Osteocyte (in vitro differentiated cells): Measurements from ENCODE around the gene SLC38A9. TPM values are rescaled to one million over a fixed set of nuclear protein-coding genes. Genes with fewer than 3 reads are reported as not detected.

Experiments used
- DNase-seq: peaks from one replicate; pipeline ENCODE4 v3.0.0; 2021; ENCODE audit warnings: mixed read lengths; ENCODE audit not compliant: unreplicated experiment; ENCODE audit errors: extremely low spot score
- H3K27ac Mint-ChIP-seq: one replicate; pipeline ENCODE4 v1.8.0; 2021; ENCODE audit warnings: mild to moderate bottlenecking, mixed read lengths; ENCODE audit not compliant: unreplicated experiment
- H3K27me3 Mint-ChIP-seq: one replicate; pipeline ENCODE4 v1.8.0; 2021; ENCODE audit warnings: mixed read lengths; ENCODE audit not compliant: unreplicated experiment
- H3K36me3 Mint-ChIP-seq: one replicate; pipeline ENCODE4 v1.8.0; 2021; ENCODE audit warnings: mixed read lengths; ENCODE audit not compliant: unreplicated experiment
- H3K4me1 Mint-ChIP-seq: one replicate; pipeline ENCODE4 v1.8.0; 2021; ENCODE audit warnings: mixed read lengths; ENCODE audit not compliant: unreplicated experiment
- H3K4me3 Mint-ChIP-seq: one replicate; pipeline ENCODE4 v1.8.0; 2021; ENCODE audit warnings: mild to moderate bottlenecking, moderate library complexity, mixed read lengths; ENCODE audit not compliant: unreplicated experiment
- H3K9me3 Mint-ChIP-seq: one replicate; pipeline ENCODE4 v1.8.0; 2021; ENCODE audit warnings: mixed read lengths; ENCODE audit not compliant: unreplicated experiment
- CTCF ChIP-seq: fragments of 200-600 bp; sonication (generic); IDR thresholded peaks from 2 replicates; pipeline ENCODE4 v1.5.0; 2021; ENCODE audit warnings: antibody characterized with exemption, mild to moderate bottlenecking, moderate library complexity
- total RNA-seq: library from RNA; stranded (reverse); gene quantifications from 2 replicates; pipeline ENCODE4 v1.2.1, GENCODE V29; 2021

The SLC38A9 gene
- total RNA-seq, 1 donor from 2014 or later, result 24.3 TPM

DNA sequence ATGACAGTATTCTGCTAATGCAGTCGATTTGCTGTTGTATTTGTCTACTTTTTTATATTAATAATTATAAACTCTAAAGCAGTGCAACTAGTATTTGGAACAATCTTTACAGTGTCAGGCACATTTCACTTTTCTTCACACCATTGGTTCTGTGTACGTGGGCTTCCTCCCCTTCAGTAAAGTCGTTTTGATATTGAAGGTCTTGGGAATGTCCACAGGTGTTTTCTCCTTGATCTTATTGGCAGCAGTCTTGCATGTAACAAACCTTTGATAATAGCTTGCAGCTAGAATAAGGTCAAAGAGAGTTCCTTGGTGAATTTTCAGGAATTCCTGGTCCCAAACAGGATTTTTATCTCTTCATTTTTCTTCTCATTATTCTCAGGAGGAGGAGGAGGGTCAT lies 37.9 kb upstream of the SLC38A9 start:
- Mint-ChIP-seq H3K4me1 (no peaks in the 10 kb centered on the region), H3K36me3 (no peaks in the 10 kb centered on the region), H3K27ac (no peak overlapping the region), H3K27me3 (peaks cover 44% of the 10 kb centered on the region), H3K4me3 (no peak overlapping the region), H3K9me3 (no peaks in the 10 kb centered on the region)
- TF ChIP-seq CTCF, result no peak
- DNase-seq, result no peak

GRCh38 chr5:55749387-55749786 lies 37.3 kb upstream of the SLC38A9 start:
- DNase-seq, result no peak
- Mint-ChIP-seq H3K9me3 (no peaks in the 10 kb centered on the region), H3K4me3 (no peak overlapping the region), H3K27me3 (peaks cover 46% of the 10 kb centered on the region), H3K4me1 (no peaks in the 10 kb centered on the region), H3K27ac (no peak overlapping the region), H3K36me3 (no peaks in the 10 kb centered on the region)
- TF ChIP-seq CTCF, result no peak

DNA sequence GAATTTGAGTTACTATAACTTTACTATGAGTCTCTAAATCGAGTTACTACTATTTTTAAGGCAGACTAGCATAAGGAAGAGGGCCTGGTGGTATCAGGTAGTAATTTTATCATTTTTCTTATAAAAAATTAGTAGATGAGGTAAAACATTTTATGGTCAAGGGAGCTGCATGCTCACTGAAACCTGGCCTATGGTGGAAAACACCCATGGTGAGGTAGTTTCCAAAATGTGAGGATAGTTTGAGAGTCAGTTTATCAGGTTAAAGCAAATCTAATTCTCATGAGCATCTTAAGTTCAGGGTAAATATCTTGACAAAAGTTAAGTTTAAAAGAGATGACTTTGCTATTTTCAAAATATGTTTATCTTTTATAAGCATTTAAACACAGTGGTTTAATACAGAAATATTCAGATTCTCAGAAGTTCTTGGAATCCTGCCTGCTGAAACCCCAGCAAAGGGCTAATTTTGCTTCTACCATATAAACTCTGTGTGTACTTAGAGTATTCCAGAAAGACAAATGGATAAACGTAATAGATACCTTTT lies 35.7 kb upstream of the SLC38A9 start:
- TF ChIP-seq CTCF, result no peak
- H3K36me3 Mint-ChIP-seq, result no peaks in the 10 kb centered on the region
- DNase-seq, result no peak
- no peaks in the 10 kb centered on the region for H3K4me1 Mint-ChIP-seq
- H3K9me3 Mint-ChIP-seq, result no peaks in the 10 kb centered on the region
- H3K27ac Mint-ChIP-seq, result no peak overlapping the region
- peaks cover 61% of the 10 kb centered on the region for H3K27me3 Mint-ChIP-seq
- no peak overlapping the region for H3K4me3 Mint-ChIP-seq

DNA sequence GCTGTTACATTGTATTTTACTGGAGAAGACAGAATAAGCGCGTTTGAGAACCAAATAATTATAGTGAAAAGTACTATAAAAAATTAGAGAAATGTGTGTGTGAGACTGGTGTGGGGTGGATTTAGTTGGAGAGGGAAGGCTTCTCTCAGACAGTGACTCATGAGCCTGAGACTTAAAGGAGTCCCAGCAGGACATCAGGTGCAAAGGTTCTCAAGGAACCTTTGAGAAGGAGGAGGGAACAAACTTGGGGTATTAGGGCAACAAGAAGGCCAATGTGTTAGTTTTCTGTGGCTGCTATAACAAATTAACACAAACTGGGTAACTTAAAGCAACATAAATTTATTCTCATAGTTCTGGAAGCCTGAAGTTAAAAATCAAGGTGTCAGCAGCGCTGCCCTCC lies 30.7 kb upstream of the SLC38A9 start:
- Mint-ChIP-seq H3K4me1 (no peaks in the 10 kb centered on the region), H3K4me3 (no peak overlapping the region)
- TF ChIP-seq CTCF, result no peak

DNA sequence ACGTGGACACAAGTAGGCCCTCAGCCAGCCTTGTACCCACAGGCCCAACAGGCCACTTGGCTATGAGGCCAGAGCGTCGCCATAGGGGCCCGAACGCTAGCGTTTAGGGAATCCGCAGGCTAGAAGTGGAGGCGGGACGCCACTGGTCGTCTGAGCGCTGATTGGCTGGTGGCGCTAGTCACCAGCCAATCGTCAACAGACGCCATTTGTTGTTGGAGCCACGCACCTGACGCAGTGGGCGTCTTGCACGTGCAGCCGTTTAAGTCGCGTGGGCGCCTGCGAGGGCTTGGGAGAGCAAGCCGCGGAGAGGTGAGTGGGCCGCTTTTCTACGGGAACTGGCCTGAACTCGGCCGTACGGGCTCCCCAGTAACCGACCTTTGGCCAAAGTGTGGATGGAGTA lies 25.7 kb upstream of the SLC38A9 start, which contains the start of gene DDX4:
Gene DDX4 (plus strand): TSS at position 269 of the 400 bp plus-strand sequence. CDS start 903 bp downstream, outside the sequence.
- no peak for TF ChIP-seq CTCF
- DNase-seq, result no peak
- Mint-ChIP-seq H3K4me3 (no peak within 1 kb of the TSS), H3K27me3 (peaks cover 31% of the 10 kb centered on the region), H3K9me3 (no peaks in the 10 kb centered on the region), H3K4me1 (no peaks in the 10 kb centered on the region), H3K27ac (no peak within 1 kb of the TSS), H3K36me3 (no peaks in the 10 kb centered on the region)

More for the DNA sequence above, 30.7 kb upstream of the SLC38A9 start:
- Mint-ChIP-seq H3K27me3 (peaks cover 66% of the 10 kb centered on the region), H3K9me3 (no peaks in the 10 kb centered on the region), H3K27ac (no peak overlapping the region), H3K36me3 (no peaks in the 10 kb centered on the region)
- DNase-seq, result no peak
